Left lung (tissue), 10 donors: ENCODE data around the gene CFAP92. TPM values are rescaled to one million over a fixed set of nuclear protein-coding genes. Genes with fewer than 3 reads are reported as not detected.

Experiments used
- ATAC-seq: fragments of 200-7000 bp; cut with Tn5 transposase; one replicate; pipeline ENCODE4 v1.9.1; 2020; ENCODE audit warnings: moderate library complexity
- DNase-seq, 4 donors: peaks; one replicate each; pipeline ENCODE4 v3.0.0-alpha.2; 2013 to 2020
- H3K27ac ChIP-seq, 2 donors: fragments of 200-600 bp; sonication (generic) in 1 of 2; one replicate each; pipeline versions ENCODE4 v1.5.0 to v1.8.0; 2020 to 2021
- H3K27me3 ChIP-seq, 2 donors: fragments of 200-600 bp; sonication (generic) in 1 of 2; one replicate each; pipeline versions ENCODE4 v1.5.0 to v1.8.0; 2020 to 2021
- H3K36me3 ChIP-seq, 2 donors: fragments of 200-600 bp; sonication (generic) in 1 of 2; one replicate each; pipeline versions ENCODE4 v1.5.0 to v1.8.0; 2020 to 2021
- H3K4me1 ChIP-seq, 2 donors: fragments of 200-600 bp; one replicate each; pipeline ENCODE4 v1.8.0; 2021
- H3K4me3 ChIP-seq, 2 donors: fragments of 200-600 bp; sonication (generic) in 1 of 2; one replicate each; pipeline versions ENCODE4 v1.5.0 to v1.8.0; 2020 to 2021; ENCODE audit warnings: mild to moderate bottlenecking in 1 of 2
- H3K9me3 ChIP-seq, 2 donors: fragments of 200-600 bp; sonication (generic) in 1 of 2; one replicate each; pipeline versions ENCODE4 v1.5.0 to v1.8.0; 2020 to 2021
- CTCF ChIP-seq, 2 donors: fragments of 200-600 bp; sonication (generic) in 1 of 2; IDR thresholded peaks; one replicate each; pipeline versions ENCODE4 v1.5.0 to v1.8.0; 2021; ENCODE audit warnings: antibody characterized with exemption in 2 of 2
- intact Hi-C, 2 donors: fragments of 100-400 bp; cut with DNase I; formaldehyde crosslinking; loops; one replicate each; pipeline versions ENCODE4 v1.11.2 to v1.14.2; 2022
- polyA plus RNA-seq, 6 donors: library from polyadenylated mRNA; unstranded; fragments of 120-200 nt; gene quantifications; one replicate each; pipeline ENCODE4 v1.2.1, GENCODE V29; 2013; ENCODE audit not compliant: insufficient read length in 6 of 6
- total RNA-seq, 2 donors: library from RNA; stranded (reverse); fragmentation: NEBNext Ultra II Directional; extraction: Animal tissue kit (Norgen Biotek cat#: 25700); gene quantifications; one replicate each; pipeline ENCODE4 v1.2.1, GENCODE V29; 2021
- donor health status: DM: no; HTN: yes; CAD: no.
- donor health status: DM: no; HTN: no; CAD: no.

Gene CFAP92
- total and polyA plus RNA-seq, 8 donors = 1.7 to 4.4 (median 3.5) TPM

- no peak for ATAC-seq
- Histone ChIP-seq H3K9me3 (no peaks in the 10 kb centered on the region), H3K27ac (no peak overlapping the region), H3K4me1 (peaks cover 6 to 38% of the 10 kb centered on the region in 2 donors), H3K36me3 (no peaks in the 10 kb centered on the region), H3K4me3 (no peak overlapping the region), H3K27me3 (peaks cover 28 to 38% of the 10 kb centered on the region in 2 donors)
- no peak for DNase-seq
- intact Hi-C loops = no loop called here
- no peak for TF ChIP-seq CTCF (IDR thresholded peaks at IDR 0.05)
Measured at GRCh38 chr3:128997486-128998133, 3.7 kb upstream of the CFAP92 start.

- ATAC-seq = no peak
- intact Hi-C loops = no loop called here
- no peak for TF ChIP-seq CTCF (IDR thresholded peaks at IDR 0.05)
- H3K36me3 ChIP-seq = no peaks in the 10 kb centered on the region
- peaks cover 19 to 30% of the 10 kb centered on the region in 2 donors for H3K27me3 ChIP-seq
- H3K4me3 ChIP-seq = no peak overlapping the region
- H3K27ac ChIP-seq = no peak overlapping the region
- H3K4me1 ChIP-seq = peaks cover 6 to 30% of the 10 kb centered on the region in 2 donors
- no peaks in the 10 kb centered on the region for H3K9me3 ChIP-seq
- DNase-seq = no peak
Measured at GRCh38 chr3:128996726-128997125, 2.9 kb upstream of the CFAP92 start.

GRCh38 chr3:128996200-128996599, 2.3 kb upstream of the CFAP92 start:
- Histone ChIP-seq H3K4me1 (peaks cover 6 to 24% of the 10 kb centered on the region in 2 donors), H3K27me3 (peaks cover 14 to 24% of the 10 kb centered on the region in 2 donors), H3K4me3 (no peak overlapping the region), H3K9me3 (no peaks in the 10 kb centered on the region), H3K36me3 (no peaks in the 10 kb centered on the region), H3K27ac (no peak overlapping the region)
- TF ChIP-seq CTCF (IDR thresholded peaks at IDR 0.05) = no peak
- ATAC-seq (no peak), DNase-seq (no peak)
- intact Hi-C loops = no loop called here

GRCh38 chr3:128995737-128996136, 1.9 kb upstream of the CFAP92 start:
- no peak overlapping the region for H3K27ac ChIP-seq
- DNase-seq (no peak), ATAC-seq (no peak)
- H3K36me3 ChIP-seq = no peaks in the 10 kb centered on the region
- H3K9me3 ChIP-seq = no peaks in the 10 kb centered on the region
- TF ChIP-seq CTCF (IDR thresholded peaks at IDR 0.05) = no peak
- peaks cover 5 to 20% of the 10 kb centered on the region in 2 donors for H3K4me1 ChIP-seq
- no peak overlapping the region for H3K4me3 ChIP-seq
- intact Hi-C loops = no loop called here
- H3K27me3 ChIP-seq = peaks cover 9 to 20% of the 10 kb centered on the region in 2 donors

GRCh38 chr3:128994581-128995546, 988 bp upstream of the CFAP92 start:
- Histone ChIP-seq H3K27ac (no peak overlapping the region), H3K4me1 (peaks cover 3 to 18% of the 10 kb centered on the region in 2 donors), H3K27me3 (peaks cover 2 to 11% of the 10 kb centered on the region in 2 donors), H3K36me3 (no peaks in the 10 kb centered on the region), H3K9me3 (no peaks in the 10 kb centered on the region), H3K4me3 (no peak overlapping the region)
- TF ChIP-seq CTCF (IDR thresholded peaks at IDR 0.05) = no peak
- ATAC-seq = no peak
- DNase-seq = no peak
- intact Hi-C loops = no loop called here
